RCC 7860 (cell line): Measurements from ENCODE around the gene OTX2.

ENCODE experiments used
- DNase-seq: peaks from one replicate; pipeline ENCODE4 v3.0.0-alpha.2; 2015; ENCODE audit warnings: low spot score
- FAIRE-seq: peaks from 2 replicates; lab custom pipeline; 2012; peaks lifted over from hg19 to GRCh38; lab: Jason Lieb, UNC

Gene OTX2

DNA sequence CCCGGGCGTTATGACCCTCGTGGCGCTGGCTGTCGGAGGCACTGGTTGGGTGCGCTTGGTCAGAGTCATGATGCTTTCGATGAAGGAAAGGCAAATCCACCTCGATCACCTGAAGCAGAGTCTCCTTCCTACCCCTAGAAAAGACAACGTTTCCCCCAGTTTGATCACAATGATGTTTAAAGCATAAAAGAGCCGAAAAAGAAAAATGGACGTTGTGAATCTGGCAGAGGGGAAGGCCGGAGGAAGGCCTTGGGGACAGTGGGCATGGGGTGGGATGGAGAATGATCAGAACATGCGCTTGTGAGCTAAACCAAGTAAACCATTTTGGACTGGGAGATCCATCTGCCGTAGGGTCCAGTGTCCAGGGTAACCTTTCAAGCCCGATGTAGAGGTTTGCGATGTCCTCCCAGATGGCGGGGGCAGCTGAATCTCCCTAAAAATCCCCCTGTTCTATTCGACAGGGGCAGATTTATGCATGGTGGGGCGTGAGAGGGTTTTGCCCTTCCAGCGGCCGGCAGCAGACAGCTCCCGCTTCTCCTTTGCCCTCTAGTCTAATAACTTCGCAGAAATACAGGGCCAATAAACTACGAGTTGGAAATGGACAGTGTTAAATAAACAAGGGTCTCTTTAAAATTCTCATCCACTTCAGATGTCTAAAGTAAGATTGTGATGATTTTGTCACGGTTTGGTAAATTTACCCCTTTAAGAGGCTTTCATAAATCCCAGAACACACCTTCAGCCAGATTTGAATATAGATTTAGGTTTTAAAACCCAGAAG is 2.3 kb upstream of the OTX2 start:
- no peak for FAIRE-seq
- DNase-seq, result no peak

DNA sequence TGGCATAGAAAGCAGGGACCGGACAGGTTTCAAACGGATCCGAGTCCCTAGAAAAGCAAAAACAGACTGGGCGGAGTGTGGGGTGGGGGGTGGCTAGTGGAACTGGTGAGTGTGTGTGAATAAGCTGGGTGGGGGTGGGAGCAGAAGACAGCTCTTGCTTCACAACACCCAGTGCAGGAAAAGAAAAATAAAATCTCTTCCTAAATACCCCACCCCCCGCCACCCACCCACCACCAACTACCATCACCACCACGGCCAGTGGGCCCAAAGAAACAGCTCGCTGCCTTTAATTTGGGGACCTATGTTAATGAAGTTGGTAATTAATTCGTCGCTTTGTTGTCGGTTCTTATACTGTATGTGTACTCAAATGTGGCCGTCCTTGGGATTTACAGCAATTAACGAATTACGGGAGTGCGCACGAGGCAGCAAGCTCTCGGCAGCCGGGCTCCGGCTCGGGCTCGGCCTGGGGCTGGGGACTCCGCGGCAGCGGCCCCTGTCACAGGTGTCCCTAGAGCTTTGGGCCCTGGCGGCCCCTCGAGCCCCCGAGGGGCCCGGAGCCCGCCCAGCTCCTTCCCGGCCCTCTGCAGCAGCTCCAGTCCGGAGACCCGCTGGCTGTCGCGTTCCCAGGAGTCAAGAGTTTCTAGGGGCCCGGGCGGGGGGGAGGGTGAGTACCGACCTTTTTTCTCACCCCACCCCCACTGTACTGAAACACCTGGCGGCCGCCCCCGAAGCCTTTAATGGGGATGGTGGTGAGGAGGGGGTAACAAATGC is 1.5 kb upstream of the OTX2 start:
- DNase-seq (no peak), FAIRE-seq (no peak)

DNA sequence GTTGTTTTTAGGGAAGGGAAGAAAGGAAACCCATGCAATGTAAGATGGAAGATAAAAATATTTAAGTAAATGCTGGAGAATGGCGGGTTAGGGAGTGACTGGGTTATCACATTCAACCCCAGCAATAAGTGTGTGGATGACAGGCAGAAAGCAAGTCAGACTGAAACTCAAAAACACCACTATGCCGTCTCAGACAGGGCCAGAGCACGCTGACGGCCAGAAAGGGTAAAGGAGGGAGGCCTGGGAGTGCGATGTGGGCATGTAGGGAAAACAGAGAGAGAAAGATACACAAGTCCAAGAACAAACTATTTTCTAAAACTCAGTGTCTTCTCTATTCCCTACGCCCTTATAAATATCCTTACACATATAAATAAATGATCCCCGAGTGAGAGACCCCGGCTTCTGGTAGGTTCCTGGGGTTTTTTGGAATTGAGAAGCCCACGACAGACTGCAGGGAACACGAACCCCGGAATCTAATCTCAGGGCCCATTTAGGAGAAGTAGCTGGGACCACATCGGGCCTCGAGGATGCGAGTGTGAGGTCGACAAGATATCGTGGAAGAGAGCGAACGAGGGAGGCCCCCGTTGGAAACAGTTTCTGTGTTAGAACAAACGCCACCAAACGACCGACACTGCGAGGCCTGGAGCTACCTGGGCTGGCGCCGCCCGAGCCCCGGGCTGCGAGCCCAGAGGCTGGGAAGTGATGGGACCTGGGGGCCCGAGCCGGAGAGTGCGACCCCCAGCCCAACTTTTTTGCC is 735 bp upstream of the OTX2 start:
- FAIRE-seq (no peak), DNase-seq (no peak)

- FAIRE-seq (no peak), DNase-seq (no peak)
Measured at GRCh38 chr14:56809270-56810146, 771 bp downstream of the OTX2 start.

DNA sequence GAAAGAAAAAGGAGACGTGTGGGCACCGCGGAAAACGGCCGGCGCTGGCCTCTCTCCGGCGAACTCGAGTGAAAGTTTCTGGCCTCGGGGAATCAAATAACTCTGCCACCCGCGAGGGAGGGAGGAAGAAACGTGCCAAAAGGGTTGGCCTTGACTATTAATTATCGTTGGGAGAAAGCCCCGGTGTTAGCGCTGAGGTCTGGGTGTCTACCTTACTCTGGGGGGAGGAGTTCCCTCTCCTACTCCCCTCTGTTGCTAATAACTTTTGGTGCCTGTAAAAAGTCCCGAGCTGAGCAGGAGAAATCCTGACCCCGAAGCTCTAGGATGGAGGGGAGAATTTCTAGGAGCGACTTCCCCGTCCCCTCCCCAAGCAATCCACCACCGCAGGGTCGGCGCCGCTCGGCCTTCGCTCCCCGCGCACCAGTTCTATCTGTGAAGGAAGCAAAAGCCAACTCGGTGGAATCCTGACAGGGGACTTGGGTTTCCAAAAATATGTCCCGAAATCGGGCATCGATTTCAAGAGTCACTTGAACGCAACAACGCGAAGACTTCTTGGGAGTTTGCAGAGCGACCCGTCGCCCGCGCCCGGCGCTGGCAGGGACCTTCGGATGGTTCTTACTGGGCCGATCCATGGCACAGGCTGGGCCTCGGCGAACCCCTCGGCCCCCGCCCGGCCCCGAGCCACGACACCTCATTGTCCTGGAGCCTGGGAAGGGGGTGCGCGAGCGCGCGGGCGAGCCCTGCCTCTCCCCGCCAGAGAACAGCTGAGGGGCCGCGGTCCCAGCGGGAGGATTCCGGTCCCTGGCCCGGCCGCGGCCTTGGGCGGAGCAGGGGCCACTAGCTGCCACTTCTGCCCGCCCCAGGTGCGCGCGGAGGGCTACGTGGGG is 1.7 kb downstream of the OTX2 start:
- no peak for DNase-seq
- no peak for FAIRE-seq

DNA sequence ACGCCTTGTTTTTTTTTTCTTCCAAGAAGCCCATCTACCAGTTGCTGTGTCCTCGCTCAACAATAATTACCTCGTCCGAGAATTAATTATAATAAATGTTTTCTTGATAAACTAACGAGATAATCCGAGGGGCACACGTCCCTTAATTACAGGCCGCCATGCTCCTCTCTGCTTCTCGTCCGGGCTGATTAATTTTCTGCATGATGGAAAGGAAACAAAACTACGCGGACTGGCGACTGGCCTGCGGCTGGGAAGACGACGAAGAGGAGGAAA is 2.2 kb downstream of the OTX2 start:
- FAIRE-seq (no peak), DNase-seq (no peak)

DNA sequence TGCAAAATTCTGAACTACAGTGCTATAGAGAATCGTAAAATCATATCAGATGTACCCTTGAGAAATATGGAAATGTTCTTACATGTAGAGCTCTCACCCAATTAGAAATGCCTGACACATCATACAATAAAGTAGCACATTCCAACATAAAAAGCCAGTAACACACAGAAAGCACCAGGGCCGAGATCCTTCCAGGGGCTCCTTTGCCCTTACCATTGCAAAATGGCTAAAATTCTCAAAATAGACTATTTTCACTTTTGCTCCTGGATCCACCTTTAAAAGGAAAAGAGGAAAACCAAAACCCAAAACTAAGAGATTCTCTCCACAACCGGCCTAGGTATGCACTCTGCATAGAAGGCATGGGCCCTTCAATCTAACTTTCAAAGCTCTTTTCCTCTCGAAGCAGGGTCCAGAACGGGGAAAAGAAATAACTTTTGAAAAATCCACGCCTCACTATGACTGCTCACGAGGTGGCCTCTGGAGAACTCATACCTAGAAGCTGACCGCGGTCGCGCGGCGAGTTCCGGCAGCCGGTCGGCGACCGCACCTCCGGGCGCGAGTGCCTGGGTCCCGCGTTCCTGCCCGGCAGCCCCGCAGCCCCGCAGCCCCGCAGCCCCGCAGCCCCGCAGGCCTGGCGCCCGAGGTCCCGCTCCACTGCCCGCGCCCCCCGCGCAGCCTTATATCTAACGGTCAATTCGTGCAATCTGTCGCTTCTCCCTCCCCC is 2.7 kb downstream of the OTX2 start:
- FAIRE-seq, result no peak
- no peak for DNase-seq

GRCh38 chr14:56806760-56807159 is 3.5 kb downstream of the OTX2 start:
- no peak for FAIRE-seq
- no peak for DNase-seq

GRCh38 chr14:56805992-56806727 is 4.1 kb downstream of the OTX2 start:
- DNase-seq (no peak), FAIRE-seq (no peak)

- no peak for FAIRE-seq
- no peak for DNase-seq
Measured at GRCh38 chr14:56805201-56805991, 4.9 kb downstream of the OTX2 start.

DNA sequence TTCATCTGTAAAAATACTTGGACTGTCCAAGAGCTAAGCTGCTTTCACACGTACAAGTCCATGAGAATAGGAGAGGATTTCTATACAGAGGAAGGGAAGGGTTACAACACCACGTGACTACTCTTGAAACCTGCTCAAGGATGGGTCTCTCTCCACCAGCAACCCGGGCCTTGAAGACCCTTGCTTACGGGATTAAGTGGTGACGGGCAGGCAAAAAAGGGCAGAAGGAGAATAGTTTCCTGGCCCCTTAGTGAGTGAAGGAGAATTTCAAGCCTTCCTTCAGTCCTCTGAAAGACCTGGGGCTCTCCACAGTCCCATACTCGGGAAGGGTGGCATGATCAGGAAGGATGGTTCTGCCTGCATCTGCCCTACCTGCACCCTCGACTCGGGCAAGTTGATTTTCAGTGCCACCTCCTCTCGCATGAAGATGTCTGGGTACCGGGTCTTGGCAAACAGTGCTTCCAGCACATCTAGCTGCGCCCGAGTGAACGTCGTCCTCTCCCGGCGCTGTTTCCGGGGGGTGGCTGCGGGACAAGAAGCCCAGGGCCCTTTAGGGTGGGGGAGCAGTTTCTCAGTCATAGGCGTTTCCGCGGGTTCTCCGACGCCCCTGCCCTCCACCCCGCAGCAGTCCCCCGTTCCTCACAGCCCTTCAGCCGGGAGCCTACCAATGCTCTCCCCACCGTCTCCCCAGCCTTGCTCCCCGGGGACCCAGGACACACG is 6.3 kb downstream of the OTX2 start:
- FAIRE-seq, result no peak
- DNase-seq, result no peak

- DNase-seq, result no peak
- FAIRE-seq, result no peak
Measured at GRCh38 chr14:56801920-56802319, 8.4 kb downstream of the OTX2 start.

- no peak for FAIRE-seq
- DNase-seq, result no peak
Measured at GRCh38 chr14:56799343-56799645, 11.0 kb downstream of the OTX2 start.

GRCh38 chr14:56798447-56799342 is 11.6 kb downstream of the OTX2 start:
- no peak for DNase-seq
- FAIRE-seq, result no peak

DNA sequence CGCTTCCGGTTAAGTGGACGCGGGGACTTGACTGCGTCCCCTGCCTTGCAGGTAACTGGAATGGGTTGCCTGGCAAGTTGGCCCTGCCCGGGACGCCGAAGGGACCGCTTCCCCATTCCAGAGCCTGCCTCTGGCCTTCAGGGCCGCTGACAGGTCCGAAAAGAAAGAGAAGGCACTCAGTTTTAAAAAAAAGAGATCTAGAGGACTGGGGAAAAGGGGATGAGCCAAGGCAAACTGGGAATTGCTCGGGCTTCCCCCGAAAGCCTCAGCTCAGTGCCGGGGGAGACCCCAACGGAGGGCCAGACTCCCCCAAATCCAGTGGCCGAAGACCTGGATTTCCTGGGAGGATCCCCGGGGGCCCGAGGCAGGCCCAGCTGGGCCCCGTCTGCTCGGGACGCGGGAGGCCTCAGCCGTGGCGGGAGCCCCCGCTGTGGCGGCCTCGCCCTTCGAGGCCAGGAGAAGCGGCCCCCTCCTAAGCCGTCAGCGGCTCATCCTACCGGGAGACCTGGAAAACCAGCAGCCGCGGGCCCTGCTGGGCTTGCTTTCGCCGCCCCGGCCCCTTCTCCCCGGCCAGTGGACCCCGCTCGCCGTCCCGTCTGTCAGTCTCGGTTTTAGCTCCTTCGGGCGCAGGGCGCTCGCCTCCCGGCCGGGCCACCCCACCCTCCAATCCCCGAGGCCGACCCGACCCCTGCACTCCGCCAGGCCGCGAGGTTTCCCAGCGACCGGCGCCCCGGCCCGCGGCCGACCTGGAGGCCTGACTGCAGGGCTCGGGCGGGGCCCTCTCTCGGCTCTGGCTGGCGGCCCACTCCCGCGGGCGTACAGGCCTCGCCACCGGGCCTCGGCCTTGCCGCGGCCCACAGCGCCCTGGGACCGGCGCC is 12.5 kb downstream of the OTX2 start:
- FAIRE-seq, result no peak

More for the DNA sequence above, 12.5 kb downstream of the OTX2 start:
- DNase-seq, result no peak
